Muscle of back (tissue), 11 donors: ENCODE measurements around the gene KIF1A. TPM values are rescaled to one million over a fixed set of nuclear protein-coding genes. Genes with fewer than 3 reads are reported as not detected.

Source experiments
- DNase-seq, 3 donors: peaks; one replicate each; pipeline versions ENCODE4 v3.0.0 to v3.0.0-alpha.2; 2013
- polyA plus RNA-seq, 10 donors: library from polyadenylated mRNA; unstranded; fragments of 120-200 nt; gene quantifications; one replicate each; pipeline ENCODE4 v1.2.1, GENCODE V29; 2013; ENCODE audit not compliant: insufficient read length in 10 of 10

Gene KIF1A
- polyA plus RNA-seq, 10 donors = 2.2 to 6.0 (median 4.6) TPM

DNA sequence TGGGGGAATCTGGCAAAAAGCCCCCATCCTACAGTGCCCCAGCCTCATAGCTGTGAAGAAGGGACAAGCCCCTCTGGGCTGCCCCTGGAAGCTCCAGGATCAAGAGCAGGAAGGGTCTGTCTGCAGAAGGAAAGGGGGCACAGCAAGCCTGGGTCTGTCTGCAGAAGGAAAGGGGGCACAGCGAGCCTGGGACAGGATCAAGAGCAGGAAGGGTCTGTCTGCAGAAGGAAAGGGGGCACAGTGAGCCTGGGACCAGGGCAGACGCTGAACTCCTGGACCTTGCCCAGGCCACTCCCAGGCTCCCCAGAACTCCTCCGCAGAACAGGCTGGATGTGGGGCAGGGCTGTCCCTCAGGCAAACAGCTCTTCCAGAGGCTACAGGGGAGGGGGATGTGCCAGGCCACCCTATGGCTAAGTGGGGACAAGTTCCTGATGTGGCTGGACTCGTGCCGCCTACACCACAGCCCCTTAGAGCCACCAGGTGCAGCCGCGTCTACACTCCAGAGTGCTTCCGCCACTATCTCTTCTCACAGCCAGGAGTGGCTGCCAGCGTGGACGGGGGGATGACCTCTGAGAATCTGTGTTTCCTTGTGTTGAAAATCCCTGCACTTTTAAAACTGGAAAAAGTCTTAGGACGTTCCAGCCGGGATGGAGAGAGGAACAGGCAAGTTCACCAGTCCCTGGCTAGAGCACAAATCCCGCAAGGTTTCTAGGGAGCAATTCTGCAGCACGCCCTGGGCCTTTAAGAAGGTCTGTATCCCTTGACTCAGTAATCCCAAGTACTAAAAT lies 20.8 kb downstream of the KIF1A start:
- peak in 1 of 3 donors; percentile 58 for DNase-seq

DNA sequence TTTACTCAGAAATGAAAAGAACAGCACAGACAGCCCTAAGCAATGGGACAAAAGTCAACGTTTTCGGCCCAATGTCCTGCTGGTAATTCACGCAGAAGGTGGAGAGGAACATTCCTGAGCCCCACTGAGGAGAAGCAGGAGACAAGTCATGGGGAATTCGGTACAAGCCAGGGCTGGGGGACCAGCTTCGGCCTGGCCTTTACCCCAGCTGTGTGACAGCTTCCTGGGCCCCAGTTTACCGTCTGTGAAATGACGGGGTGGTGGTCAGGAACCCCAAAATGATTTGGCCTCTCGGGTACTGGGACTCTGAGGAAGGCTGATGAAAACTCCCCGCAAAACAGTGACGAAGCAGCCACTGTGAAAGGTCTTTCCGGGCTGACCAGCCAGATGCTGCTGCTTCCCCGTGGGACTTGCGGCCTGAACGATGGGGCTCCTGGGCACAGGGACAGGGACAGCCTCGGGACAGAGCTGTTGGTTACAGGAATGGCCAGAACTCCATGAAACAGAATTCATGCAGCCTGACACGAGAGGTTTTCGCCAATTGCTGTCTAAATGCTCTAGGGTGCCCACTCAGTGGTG lies 21.6 kb downstream of the KIF1A start:
- DNase-seq = no peak

DNA sequence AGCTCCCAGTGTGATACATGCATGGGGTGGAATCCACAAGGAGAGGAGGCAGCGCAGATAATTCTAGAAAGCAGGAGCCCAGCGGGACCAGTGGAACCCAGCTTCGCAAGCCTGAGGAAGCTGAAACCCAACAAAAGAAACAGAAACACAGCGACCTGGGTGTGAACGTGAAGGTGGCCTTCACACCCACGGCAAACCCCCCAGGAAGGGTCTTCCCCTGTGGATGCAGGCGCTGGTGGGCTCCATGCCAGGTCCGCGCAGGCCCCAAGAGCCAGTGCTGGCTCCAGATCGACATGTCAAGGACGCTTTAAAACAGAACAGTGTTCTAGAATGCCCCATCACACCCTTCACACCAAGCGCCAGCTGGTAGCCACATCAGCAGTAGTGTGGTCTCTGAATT lies 22.1 kb downstream of the KIF1A start:
- DNase-seq = no peak

DNA sequence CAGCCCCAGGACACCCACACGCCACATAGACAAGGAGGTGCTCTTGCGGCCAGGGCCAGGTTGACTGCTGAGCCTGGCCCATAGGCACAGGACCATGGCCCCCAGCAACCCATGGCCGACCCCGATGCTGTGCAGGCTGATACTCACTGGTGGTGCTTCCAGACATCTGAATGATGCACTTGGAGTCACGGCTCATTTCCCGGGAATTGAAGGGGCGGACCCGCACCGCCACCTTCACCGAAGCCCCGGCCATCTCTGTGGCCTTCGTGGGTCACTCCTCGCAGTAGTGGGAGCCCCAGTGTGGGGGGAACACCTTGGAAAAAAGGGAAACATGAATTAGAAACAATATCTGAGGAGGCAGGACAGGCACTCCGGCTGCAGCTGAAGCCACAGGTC lies 22.5 kb downstream of the KIF1A start:
- no peak for DNase-seq

DNA sequence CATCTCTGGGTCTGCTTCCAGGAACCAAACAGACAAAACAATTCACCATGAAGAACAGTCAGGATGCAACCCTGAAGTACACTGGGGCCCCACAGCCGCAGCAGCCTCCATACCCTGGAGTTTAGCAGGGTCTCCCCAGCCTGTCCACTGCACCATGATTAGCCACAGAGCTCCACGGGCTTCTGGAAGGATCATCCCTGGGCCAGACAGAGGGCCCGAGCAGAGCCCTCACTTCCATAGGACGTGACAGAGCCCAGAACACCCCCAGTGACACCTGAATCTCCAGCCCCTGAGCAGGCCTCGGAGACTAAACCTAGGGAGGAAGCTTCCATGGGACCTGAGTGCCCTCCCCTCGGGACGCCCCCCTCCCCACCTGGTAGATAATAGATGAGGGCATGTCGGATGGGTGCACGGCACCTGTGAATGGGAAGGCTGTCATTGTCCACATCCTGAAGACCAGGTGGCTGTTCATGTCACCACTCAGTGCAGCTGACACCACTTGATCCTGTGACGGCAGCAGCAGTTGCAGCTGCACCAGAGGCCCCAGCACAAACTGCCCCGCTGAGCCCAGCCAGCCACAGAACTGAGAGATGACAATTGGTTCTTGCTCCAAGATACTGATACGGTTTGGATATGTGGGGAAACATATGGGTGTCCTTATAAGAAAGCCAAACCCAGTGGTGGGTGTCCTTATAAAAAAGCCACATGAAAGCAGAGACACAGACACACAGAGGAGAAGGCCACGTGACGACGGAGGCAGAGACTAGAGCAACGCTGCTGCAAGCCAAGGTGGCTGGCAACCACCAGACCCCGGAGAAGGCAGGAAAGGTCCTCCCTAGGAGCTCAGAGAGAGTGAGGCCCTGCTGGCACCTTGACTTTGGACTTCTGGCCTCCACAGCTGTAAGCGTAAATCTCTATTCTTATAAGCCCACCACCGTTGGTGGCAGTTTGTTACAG lies 23.2 kb downstream of the KIF1A start:
- DNase-seq = no peak

DNA sequence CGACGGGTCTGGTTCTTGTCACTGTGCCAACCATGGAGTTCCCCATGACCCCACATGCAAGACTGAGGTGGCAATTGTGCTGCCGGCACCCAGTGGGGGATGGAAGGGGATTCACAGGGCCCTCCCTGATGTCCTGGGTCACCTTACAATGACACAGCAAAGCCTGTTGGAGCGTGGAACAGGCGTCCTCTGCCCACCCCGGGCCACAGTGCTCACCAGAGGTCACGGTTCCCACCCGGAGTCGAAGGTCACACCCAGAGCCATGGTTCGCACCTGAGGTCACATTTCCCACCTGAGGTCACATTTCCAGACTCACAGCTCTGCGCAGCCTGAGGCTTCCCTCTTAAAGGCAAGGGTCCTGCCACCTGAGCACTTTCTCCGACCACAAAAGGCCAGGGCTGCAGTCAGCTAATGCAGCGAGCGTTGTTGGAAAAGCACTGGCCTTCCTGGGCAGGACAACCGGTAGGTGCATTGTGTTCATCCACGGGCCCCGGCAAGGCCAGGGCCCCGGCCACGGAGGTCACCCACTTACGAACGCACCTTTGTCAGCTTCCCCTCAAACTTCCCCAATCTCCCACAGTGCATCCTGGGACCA lies 24.0 kb downstream of the KIF1A start:
- no peak for DNase-seq

DNA sequence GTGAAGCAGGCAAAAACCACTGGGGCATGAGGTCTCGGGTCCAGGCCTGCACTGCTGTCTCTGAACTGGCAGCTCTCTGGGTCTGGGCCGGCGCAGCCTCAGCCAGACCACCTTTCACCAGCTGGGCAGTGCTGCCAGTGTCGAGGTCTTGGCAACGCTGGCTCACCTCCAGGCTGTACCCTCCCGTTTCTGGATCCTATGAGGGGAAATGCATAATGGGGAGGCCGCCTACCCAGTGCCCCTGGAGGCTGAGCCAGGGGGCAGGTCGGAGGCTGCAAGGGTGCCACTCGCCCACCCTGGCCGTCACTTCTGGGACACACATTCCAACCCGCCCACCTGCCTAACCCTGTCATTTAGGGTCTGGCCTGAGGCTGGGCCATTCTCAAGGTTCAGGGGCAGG lies 24.6 kb downstream of the KIF1A start:
- DNase-seq = no peak

DNA sequence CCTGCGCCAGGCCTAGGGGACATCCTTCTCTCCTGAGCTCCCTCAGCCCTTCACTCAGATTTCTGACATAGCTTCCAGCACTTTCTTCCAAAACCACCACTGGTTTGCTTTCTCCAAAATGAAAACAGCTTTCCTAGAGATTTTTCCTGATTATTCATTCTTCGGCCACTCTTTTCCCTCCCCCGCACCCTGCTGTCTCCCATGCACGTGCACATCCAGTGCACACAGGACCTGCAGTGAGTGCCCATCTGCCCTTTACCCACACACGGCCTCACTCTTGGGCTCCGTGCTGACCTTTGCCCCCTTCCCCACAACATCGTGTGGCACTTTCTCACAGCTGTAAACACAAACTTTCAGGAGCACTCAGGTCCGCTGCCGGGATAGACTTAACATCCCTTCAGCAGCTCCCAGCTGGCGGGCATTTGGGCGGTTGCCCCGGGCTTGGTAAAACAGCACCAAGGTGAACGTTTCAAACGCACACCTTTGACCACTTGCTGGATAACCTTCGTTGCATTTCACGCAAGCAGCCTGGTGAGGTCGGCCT lies 25.8 kb downstream of the KIF1A start:
- DNase-seq = no peak

DNA sequence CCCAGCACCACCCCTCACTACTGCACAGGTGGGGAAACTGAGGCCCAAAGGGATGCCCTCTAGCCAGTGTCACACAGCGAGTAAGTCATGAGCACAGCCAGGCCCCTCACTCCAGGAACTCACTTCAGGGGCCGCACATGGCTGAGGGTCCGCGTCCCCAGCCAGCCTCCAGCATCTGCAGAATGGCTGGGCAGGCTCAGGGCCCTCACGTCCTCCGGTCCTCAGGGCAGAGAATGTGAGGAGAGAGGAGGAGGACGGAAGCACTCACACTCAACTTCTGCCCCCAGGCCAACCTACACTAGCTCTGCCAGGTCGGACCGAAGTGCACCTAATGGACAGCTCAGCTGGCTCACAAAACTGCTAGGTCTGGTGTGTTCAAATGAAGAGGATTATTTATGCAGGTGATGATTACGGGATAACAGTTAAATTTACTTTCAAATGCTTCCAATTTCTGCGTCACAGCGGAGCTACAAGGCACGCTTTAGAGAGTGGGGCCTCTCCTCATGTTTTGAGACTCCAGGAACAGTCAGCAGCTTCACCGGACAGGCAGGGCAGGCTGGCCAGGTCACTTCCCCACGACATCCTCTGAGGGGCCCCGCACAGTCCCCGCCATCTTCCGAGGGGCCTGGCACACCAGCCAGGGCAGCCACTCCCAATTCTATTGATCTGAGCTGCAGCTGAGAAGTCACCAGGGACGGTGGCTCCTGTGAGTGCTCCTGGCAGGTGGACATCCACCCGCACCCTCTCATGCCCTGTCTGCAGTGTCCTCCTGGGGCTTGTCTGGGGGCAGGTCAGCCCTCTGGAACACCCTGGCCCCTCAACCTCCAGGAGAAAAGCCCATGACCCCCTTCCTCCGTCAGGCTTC lies 26.5 kb downstream of the KIF1A start:
- DNase-seq = peak in 1 of 3 donors; percentile 44

DNA sequence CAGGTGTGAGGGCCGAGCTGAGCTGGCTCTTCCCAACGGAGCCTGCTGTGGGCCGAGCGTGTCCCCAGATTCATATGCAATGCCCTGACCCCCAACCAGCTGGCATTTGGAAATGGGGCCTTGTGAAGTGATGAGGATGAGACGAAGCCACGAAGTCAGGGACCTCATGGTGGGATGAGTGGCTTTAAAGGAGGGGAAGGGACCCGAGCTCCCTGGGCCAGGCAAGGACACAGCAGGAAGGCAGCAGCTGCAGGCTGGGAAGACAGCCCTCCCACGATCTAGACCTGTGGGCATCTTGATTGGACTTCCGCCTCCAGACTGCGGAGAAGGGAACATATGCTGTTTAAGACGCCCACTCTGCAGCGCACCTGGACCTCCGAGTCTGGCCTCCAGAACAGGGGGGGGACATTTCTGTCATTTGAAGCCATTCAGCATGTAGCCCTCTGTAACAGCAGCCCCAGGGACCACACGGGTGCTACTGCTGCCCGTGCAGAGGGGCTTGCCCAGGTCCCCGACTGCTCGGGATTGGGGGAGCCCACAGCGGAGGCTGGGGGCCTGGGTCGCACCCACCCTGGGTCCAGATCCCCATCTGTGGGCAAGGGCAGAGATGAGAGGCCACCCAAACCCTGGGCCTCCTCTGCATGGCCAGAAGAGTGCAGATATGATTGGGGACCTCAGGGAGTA lies 27.2 kb downstream of the KIF1A start:
- DNase-seq = no peak

DNA sequence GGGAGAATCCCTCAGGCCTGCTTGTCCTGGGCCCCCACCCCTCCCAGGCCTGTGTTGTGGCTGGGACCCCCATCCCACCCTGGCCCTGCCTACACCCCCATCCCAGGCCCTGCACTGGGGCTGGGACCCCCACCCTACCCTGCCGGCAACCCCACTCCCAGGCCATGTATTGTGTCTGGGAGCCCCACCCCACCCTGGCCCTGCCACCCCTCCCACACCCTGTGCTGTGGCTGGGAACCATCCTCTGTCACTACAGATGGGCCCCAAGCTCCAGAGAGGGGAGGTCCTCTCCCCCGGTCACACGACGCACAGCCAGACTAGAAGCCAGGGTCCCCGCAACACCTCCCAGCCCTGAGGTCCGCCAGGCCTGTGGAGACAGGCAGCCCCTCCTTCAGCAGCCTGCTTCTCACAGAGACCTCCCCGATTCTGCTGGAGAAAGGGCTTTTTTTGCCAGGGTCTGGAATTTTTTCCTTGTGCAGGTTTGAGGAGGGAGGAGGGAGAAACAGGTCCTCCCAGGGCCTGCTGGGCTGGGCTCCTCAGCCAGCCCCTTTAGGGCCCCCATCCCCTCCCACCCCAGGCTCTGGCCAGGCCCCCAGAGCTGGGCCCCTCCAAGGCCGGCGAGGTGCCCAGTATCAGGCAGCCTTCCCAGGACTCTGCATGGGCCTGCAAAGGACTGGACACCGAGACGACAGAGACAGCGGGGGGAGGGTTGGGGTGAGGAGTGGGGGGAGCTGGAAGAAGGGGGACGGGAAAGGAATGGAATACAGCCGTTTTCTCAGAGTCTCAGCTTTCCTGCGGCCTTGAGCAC lies 28.0 kb downstream of the KIF1A start:
- DNase-seq = peak; percentile 19 to 94 (median 86)

DNA sequence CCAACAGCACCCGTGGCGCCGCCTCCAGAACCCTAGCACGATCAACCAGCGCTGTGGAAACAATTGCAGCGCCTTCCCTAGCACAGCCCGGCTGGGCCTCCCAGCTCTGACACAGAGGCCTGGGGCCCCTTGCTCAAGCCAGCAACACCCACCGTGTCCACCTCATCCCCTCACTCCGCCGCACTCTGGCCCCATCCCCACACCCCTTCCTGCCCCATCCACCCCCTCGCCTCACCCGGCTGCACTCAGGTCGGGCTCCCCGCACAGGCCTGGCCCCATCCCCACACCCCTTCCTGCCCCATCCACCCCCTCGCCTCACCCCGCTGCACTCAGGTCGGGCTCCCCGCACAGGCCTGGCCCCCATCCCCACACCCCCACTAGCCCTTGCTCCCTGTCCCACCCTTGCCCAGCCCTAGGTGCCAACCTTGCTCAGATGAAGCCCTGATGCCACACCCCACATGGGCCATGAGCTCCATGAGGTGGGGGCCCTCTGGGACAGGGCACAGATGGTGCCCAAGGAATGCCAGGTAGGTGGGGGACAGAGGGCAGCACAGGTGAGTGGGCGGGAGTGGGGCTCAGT lies 28.7 kb downstream of the KIF1A start:
- peak in 1 of 3 donors; percentile 50 for DNase-seq

DNA sequence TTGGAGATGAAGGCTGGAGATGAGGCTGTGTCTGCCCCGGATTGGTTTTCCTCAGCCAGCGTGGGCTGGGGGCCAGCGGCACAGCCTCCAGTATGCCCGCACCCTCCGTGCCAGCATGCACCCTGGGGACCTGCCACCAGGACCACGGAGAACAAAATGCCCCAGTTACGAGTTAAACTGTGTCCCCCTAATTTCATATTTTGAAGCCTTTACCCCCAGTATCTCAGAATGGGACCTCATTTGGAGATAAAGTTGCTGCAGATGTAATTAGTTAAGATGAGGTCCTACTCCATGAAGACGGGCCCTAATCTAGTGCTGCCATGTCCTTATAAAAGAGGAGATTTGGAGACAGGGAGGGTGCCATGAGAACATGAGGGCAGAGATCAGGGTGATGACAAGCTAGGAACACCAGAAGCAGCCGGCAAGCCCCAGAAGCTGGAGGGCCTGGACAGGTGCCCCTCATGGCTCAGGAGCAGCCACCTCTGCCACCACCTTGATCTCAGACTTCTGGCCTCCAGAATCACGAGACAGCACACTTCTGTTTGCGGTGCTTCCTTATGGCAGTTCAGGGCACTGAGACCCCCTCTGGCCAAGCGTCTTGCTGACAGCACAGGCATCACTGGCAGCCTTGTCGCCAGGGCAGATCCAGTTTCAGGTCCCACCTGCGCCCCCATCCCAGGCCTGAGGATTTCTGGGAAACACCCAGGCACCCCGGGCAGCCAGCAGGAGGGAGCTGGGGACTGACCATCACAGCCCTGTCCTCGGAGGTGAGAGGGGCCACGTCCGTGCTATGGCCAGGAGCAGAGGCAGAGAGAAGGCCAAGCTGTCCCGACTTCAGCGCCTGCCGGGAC lies 29.4 kb downstream of the KIF1A start:
- no peak for DNase-seq

DNA sequence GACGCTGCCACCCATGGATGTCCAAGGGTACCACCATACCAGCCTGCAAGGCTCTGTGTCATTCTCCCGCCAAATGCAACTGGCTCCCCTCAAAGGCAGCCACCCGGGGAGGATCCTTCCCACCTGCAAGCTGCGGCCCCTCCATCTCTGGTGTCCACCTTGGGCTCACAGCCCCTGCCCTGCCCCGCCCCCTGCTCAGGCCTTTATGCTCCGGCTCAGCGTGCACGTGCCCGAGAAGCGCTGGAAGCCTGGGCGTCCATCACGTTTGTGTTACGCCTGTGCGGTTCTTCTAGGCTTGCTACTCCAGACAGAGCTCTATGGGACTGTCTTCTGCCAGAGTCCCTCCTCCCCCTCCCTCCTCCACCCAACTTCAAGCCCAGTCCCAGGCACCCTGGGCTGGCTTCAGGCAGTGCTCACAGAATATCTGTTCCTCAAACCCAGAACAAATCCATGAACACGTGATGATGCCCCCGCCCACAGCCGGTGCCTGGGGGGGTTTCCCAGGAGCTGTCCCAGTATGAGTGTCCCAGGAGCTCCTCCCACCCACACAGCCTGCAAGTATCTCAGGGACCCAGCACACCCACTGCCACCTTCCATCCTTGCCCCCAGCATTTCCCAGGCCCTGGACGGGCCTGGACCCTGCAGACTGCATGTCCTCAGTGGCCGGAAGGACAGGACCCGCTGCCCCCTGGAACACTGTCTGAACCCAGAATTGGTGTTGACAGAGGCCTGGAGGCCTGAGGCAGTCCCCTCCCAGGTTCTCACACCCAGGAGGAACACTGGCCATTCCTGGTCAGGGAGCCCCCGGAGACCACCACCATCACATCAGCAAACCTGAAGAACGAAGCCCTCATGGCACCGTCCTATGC lies 30.3 kb downstream of the KIF1A start:
- no peak for DNase-seq

DNA sequence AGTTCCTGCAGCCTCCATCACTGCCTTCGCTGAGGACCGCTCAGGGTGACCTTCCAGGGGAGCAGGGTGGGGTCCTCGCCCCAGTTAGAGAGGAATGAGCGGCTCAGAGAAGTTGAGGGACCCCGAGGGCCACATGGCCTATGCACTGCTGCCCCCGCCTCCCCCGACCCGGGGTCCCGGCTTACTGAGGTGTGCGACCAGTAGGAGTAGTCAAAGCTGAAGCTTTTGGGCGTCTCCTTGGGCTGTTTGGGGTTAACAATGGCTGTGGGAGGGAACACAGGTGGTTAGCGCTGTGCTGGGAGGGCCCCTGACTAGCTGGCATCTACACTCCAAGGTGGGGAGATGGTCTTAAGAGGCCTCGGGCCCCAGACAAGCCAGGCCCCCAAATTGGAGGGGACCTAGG lies 31.0 kb downstream of the KIF1A start:
- DNase-seq = no peak

DNA sequence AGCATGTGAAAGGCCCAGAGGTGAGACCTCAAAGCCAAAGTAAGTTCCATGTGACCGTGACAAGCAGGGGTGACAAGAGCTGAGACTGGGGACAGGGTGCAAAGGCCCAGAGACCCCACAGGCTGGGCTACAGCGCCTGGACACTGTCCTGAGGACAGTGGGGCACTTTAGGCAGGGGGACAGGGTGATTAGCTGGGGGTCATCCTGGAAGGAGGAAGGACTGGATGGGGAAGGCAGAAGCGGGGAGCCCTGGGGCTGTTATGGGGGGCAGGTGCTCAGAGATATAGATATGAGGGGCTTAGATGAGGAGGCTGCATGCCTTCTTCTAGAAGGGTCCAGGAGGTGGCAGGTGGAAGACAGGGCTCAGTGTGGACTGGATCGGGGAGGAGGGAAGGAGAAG lies 31.5 kb downstream of the KIF1A start:
- no peak for DNase-seq
